ENCODE results near the gene CARD9.
A peak's percentile ranks its signal among the peaks of the same experiment; 100 is the strongest.

The CARD9 gene

GRCh38 chr9:136401173-136401922 lies 27.9 kb upstream of the CARD9 start:
- DNase-seq = no peak

GRCh38 chr9:136400038-136400834 lies 26.8 kb upstream of the CARD9 start, which contains the start of gene SNAPC4:
TSS of gene SNAPC4 (minus strand) at chr9:136400170. CDS start at chr9:136398428, 1,742 bp downstream.
- DNase-seq = peak; percentile 66

GRCh38 chr9:136399176-136400037 lies 25.9 kb upstream of the CARD9 start:
- no peak for DNase-seq

- no peak for DNase-seq
These were observed 24.8 kb upstream of the CARD9 start for GRCh38 chr9:136398286-136398685.

- no peak for DNase-seq
These were observed 24.2 kb upstream of the CARD9 start for GRCh38 chr9:136397643-136398042.

- no peak for DNase-seq
These were observed 22.7 kb upstream of the CARD9 start for GRCh38 chr9:136396219-136396515.

- no peak for DNase-seq
These were observed 22.1 kb upstream of the CARD9 start for GRCh38 chr9:136395345-136396218.

GRCh38 chr9:136395020-136395340 lies 21.5 kb upstream of the CARD9 start:
- DNase-seq = no peak

- no peak for DNase-seq
These were observed 21.0 kb upstream of the CARD9 start for GRCh38 chr9:136394312-136395019.

- no peak for DNase-seq
These were observed 20.1 kb upstream of the CARD9 start for GRCh38 chr9:136393531-136393930.

GRCh38 chr9:136392538-136393449 lies 19.3 kb upstream of the CARD9 start:
- no peak for DNase-seq

GRCh38 chr9:136391737-136392537 lies 18.5 kb upstream of the CARD9 start:
- no peak for DNase-seq

GRCh38 chr9:136389396-136389795 lies 15.9 kb upstream of the CARD9 start:
- DNase-seq = no peak

- DNase-seq = no peak
These were observed 13.7 kb upstream of the CARD9 start for GRCh38 chr9:136387217-136387616.

GRCh38 chr9:136386018-136386417 lies 12.5 kb upstream of the CARD9 start:
- no peak for DNase-seq

- DNase-seq = no peak
These were observed 11.5 kb upstream of the CARD9 start for GRCh38 chr9:136385015-136385414.

GRCh38 chr9:136383436-136383835 lies 10.0 kb upstream of the CARD9 start:
- DNase-seq = no peak

GRCh38 chr9:136381966-136382513 lies 8.6 kb upstream of the CARD9 start:
- no peak for DNase-seq

GRCh38 chr9:136381311-136381710 lies 7.8 kb upstream of the CARD9 start:
- no peak for DNase-seq

- no peak for DNase-seq
These were observed 6.9 kb upstream of the CARD9 start for GRCh38 chr9:136380381-136380780.

Measured in T1000 (cell line).